Ramos (cell line): ENCODE data around the gene CLASP2.
"Not testable (repeated sequence)": the region's sequence is repeated elsewhere in the genome, so short reads cannot be mapped to it uniquely, and the experiment has no call there.

Experiments used
- in situ Hi-C: fragments of 300-500 bp; cut with MboI; formaldehyde crosslinking; loops from one replicate; pipeline ENCODE4 v1.14.3; 2022; ENCODE audit warnings: low sequenced_read_pairs; ENCODE audit not compliant: unreplicated experiment

Gene CLASP2

DNA sequence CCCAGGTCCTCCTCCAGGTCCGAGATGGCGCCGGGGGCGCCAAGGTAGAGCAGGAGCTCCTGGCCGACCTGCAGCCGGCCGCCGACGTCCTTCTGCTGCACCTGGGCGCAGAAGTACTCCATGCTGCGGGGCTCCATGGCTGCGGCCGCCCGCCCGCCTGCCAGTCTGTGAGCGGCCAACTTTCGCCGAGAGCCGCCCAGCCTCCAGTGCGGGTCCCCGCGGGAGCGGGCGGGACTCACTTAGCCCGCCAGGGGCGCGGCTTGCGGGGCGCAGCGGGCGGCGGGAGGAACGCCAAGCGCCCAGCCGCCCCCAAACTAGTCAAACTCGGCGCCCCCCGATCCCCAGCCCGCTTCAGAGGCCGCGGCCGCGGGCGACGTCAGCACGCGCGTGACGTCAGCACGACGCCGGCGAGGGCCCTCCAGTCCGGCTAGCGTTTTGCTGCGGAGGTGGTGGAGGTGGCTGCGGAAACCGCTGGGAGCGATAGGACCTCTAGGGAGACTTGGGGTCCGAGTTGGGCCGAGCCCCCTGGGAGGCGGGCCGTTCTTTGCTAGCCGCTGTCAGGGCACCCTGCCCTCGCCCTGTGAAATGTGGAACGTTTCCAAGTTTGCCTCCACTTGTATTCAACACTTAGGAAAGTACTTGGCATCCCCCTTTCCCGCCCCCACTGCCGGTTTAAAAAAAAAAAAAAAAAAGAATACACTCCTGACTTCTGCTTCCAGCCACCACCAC lies at the start of gene CLASP2:
Gene CLASP2, minus strand, starts transcription at position 389 of the 729 bp plus-strand sequence. Its CDS starts 252 bp downstream, at position 137.
- in situ Hi-C loops: no loop called here

DNA sequence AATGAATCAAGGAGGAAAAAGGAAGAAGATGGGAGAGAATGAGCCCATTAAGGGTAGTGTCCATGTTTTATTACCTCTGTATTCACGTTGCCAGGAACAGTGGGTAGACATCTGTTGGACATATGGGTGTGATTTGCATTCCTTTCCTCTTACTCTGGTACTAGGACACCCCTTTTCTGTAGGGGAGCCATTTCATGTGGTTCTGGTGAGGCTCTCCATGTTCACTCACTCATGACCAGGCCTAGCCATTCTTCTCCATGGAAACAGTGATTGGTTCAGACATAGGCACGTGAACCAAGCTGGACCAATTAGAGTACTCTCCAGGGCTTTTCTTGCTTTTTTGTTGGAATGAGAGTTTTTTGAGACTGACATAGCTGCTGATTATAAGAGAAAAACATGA lies 40.8 kb upstream of the CLASP2 start:
- in situ Hi-C loops: no loop called here

DNA sequence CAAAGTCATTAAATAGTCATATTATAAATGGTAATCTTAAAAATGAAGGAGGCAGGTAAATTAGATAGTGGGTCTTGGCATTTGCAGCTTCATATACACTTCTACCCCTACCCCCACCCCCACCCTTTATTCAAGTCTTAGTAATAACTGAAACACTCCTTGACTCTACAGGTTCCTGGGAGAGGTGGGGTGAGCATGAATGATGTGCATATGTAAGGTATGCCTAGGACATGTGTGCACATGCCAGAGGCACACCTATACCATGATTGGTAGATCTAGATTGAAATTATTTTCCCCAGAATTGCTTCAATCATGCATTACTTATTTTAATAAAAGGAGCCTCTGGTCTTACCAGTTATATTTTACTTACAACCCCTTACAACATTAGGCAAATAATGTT lies 40.2 kb upstream of the CLASP2 start:
- in situ Hi-C loops: no loop called here

DNA sequence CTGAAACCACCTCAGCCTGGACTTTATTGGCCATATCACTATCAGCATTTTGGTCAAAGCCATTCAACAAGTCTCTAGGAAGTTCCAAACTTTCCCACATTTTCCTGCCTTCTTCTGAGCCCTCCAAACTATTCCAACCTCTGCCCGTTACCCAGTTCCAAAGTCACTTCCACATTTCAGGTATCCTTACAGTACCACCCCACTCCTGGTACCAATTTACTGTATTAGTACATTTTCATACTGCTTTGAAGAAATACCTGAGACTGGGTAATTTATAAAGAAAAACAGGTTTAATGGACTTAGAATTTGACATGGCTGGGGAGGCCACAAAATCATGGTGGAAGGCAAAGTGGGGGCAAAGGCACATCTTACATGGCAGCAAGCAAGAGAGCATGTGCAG lies 36.3 kb upstream of the CLASP2 start:
- in situ Hi-C loops: not testable (repeated sequence)

DNA sequence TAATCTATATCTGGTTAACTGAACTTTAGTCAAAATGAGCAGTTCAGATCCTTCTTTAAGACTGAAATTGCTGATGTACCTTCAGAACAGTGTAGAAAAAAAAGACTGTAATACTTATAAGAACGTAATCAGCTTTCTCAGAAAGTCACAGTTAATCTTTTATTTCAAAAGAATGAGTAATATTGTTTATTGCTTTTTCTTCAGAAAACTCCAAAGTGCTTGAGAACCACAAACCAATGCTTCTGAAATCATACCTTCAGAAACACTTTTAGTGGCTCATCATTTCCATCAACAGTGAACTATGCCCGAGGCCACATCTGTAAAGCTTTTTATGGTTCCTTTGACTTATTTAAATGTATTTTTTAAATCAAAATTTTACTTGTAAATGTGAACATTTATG lies 33.3 kb upstream of the CLASP2 start:
- in situ Hi-C loops: no loop called here

DNA sequence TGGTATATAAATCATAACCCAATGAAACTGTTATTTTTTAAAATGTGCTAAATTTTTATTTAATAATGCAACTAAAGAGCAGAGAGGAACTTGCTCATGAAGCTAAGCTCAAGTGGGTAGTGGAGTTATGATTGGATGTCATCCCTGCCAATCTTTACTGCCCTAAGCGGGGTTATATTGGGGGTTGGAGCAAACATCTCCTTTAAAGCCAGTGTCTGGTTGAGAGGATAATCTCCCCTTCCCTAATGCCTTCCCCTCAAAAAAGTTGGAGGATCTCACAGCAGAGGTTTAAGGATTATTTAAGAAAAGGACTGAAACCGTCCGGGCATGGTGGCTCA lies 32.1 kb upstream of the CLASP2 start:
- in situ Hi-C loops: no loop called here

DNA sequence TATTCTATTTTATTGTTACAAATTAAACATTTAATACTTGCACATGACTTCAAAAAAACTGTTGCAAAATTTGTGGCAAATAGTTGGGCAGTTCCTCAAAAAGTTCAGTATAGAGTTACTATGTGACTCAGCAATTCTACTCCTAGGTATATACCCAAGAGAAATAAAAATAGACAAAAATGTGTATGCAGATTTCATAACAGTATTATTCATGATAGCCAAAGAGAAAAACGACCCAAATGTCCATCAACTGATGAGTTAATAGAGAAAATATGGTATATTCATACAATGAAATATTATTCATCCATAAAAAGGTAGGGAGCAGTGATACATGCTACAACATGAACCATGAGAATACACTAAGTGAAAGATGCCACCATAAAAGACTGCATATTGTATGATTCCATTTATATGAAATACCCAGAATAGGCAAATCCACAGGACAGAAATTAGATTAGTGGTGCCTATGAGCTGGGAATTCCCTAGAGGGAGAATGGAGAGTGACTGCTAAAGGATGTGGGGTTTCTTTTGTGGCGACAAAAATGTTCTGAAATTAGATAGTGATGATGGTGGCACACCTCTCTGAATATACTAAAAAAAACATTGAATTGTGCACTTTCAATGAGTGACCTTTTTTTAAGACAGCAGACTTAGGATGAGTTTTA lies 31.6 kb upstream of the CLASP2 start:
- in situ Hi-C loops: no loop called here

DNA sequence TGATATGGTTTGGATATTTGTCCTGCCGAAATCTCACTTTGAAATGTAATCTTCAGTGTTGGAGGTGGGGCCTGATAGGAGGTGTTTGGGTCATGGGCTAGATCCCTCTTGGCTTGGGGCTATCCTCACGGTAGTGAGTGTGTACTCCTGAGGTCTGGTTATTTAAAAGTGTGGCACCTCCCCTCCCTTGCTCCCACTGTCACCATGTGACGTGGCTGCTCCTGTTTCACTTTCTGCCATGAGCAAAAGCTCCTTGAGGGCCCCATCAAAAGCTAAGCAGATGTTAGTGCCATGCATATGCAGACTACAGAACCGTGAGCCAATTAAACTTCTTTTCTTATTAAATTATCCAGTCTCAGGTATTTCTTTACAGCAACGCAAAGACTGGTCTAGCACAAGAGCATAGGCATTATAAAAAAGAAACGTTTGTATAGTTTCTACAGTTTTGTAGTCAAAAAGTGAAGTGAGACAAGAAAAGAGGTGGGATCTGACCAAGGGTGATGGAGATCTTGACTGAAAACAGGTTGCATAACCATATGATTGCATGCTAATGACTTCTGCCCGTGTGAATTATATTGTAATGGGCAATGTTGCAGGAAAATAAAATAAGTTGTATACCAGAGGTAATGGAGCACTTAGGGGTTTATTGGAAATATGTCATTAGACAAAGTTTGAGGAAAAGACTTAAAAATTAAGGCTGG lies 28.5 kb upstream of the CLASP2 start:
- in situ Hi-C loops: no loop called here

DNA sequence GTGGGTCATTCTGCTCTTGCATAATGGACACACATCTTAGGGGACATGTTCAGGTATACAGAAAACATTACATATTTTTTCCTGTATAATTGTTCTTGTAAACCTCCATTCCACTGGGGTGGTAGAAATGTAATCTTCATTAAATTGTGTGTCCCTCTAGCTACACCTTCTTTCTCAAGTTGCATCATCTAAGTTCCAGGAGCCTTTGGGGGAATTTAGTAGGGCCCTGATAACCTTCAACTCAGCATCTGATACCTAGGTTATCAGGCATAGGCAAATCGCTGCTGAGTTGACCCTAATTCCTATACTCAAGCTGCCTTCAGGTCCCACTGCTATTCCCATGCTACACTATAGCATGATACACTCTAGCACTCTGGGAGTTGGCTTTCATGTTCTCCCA lies 19.1 kb upstream of the CLASP2 start:
- in situ Hi-C loops: no loop called here

DNA sequence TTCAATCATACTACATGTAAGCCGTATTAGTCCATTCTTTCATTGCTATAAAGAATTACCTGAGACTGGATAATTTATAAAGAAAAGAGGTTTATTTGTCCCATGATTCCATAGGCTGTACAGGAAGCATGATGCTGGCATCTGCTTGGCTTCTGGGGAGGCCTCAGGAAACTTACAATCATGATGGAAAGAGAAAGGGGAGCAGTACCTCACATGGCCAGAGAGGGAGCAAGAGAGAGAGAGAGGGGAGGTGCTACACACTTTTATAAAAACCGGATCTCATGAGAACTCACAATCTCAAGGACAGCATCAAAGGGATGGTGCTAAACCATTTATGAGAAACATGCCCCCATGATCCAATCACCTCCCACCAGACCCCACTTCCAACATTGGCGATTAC lies 14.3 kb upstream of the CLASP2 start:
- in situ Hi-C loops: no loop called here

DNA sequence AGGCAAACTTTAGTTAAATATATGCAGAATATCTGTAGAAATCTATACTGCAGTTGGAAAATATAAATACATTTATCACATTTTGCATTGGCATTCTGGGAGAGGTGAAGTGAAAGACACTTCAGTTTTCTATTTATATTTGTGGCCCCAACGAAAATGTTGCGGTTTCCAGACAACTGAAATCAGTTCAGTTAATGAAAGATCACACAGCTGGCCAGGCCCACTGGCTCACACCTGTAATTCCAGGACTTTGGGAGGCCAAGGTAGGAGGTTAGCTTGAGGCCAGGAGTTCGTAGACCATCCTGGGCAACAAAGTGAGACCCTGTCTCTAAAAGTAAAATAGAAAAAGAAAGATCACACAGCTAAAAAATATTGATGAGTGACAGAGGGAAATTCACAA lies 11.9 kb upstream of the CLASP2 start:
- in situ Hi-C loops: no loop called here

DNA sequence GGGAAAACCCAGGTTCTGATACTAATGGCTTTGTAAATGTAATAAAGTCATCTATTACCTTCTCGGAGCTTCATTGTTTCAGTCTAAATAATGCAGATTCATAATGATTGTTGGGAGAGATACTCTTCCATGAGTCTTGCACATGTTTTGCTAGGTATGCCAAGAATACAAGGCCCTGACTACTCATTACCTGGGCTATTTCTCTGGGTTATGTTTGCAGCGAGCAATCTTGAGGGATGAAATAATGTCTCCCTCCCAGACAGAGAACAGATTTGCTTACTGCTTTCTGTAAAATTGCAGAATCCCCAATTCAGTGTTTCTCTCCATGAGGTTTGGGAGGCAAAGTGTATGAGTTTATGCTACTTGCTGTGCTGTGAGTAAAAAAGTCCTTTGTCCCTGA lies 6.2 kb upstream of the CLASP2 start:
- in situ Hi-C loops: no loop called here

DNA sequence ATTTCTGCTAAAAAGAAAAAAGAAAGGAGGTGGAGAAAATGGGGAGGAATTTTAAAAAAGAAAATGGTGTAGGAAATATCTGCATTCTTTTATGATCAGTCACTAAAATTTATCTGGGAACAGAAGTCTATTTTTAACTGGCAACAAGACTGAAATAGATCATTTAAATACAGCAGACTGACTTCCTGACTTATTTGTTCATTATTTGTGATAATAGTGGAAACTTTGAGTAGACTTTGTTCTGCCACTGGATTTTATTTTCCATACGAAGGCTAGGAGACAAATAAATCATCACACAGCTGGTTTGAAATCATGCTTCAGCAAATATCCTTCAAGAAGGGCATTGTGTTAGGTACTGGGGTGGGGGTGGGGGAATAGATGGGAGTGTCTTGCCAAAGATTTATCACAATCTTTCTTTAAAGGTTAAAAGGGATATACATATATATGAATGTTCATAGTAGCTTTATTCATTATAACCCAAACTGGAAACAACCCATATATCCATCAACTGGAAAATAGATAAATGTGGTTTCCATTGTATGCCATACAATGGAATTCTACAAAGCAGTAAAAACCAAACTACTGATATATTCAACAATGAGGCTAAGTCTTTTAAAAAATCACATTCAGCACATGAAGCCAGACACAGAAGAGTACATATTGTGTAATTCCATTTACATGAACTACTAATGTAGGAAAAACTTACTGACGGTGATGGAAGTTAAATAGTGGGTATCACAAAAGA lies 4.7 kb upstream of the CLASP2 start:
- in situ Hi-C loops: no loop called here

DNA sequence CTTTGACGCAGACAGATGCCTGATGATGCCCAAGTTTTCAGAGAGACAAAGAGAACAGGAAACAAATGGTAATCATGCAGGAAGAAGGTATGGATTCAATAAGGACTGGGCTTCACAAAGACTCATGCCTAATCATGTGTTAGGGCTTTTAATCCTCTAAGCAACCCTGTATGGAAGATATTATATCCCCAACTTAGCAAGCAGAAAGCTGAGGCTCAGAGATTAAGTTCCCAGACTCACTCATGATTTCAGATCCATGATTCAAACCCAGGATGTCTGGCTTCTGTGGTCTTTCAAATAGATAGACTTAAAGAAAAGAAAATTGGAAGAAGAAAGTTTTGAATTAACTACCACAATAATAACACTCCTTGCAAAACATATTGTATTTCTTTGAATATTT lies 4.1 kb upstream of the CLASP2 start:
- in situ Hi-C loops: no loop called here

DNA sequence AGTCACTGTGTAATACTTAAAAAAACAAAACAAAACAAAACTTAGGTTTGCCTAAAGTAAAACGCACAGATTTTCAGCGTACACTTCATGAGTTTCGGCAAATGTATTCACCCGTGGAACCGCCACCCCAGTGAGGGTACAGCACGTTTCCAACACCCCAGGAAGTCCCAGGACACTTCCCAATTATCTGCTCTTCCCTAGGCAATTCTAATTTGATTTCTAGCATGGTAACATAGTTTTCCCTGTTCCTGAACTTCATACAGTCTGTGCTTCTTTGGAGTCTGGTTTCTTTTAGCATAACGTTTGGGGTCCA lies 497 bp upstream of the CLASP2 start:
- in situ Hi-C loops: no loop called here

DNA sequence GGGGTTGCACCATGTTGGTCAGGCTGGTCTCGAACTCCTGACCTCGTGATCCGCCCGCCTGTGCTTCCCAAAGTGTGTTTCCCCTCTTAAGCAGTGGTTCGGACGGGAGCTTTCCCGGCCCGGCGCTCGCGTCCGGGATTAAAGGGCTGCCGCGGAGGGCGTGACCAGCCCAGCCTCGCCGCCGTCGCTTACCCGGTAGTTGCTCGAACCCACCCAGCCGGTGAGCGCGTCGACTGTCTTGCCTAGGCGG lies 513 bp downstream of the CLASP2 start:
- in situ Hi-C loops: no loop called here

DNA sequence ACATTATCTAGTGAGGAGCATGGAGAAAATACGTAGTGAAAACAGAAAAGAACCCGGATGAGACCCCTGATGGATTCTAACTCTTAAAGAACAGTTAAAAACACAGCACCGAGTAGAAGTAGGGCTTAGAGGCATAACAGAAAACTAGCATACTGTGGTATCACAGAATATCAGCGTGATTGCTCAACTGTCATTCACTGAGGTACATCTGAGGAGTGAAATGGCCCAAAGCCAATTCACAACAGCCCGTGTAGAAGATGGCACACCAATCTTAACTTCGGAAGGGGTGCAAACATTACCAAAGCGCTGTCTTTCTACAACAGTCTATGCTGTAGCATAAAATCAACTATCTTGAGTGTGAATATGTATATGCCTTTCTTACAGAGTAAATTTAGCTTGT lies 1.8 kb downstream of the CLASP2 start:
- in situ Hi-C loops: no loop called here

DNA sequence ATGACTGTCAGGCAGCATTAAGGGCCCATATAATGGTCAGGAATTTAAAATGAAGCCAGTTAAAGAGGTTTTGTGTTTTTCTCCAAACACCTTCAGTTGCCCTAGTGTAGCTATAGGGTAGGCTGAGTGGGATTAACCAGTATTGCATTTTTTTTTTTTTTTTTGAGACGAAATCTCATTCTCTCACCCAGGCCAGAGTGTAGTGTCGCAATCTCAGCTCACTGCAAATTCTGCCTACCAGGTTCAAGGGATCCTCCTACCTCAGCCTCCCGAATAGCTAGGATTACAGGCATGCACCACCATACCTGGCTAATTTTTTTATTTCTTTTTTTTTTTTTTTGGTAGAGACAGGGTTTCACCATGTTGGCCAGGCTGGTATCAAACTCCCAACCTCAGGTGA lies 7.0 kb downstream of the CLASP2 start:
- in situ Hi-C loops: no loop called here

DNA sequence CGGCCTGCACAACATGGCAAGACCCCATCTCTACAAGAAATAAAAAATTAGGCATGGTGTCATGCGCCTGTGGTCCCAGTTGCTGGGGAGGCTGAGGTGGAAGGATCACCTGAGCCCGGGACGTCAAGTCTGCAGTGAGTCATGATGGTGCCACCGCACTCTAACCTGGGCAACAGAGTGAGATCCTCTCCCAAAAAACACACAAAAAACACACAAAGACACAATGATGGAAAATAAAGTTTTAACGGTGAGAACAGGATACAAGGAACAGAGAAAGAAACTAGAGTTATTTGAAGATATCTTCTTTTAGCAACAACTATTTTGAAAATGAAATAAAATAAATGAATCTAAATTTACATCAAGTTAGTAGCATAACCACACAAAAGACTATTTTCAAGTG lies 12.0 kb downstream of the CLASP2 start:
- in situ Hi-C loops: no loop called here

DNA sequence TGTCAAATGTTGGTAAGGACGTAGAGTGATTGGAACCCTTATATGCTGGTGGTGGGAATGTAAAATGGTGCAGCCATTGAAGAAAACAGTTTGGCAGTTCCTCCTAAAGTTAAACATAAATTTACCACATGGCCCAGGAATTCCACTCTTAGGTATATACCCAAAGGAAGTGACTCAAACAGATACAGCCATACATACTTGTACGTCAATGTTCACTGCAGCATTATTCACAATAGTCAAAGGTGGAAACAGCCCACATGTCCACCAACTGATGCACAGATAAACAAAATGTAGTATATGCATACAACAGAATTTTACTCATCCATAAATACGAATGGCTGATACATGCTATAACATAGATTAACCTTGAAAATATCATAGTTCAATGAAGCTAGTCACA lies 13.2 kb downstream of the CLASP2 start:
- in situ Hi-C loops: no loop called here

DNA sequence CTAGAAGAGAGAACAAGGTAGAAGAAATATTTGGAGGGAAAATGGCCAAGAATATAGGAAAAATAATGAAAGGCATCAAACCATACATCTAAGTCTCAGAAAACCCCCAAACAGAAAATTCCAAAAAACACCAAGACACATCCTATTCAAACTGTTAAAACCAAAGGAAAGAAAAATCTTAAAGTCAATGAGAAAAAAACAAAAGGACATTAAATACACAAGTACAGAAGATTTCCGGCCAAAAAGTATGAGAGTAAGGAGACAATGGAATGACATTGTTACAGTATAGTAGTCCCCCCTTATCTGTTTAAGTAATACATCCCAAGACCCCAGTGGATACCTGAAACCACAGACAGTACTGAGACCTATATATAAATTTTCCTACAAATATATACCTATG lies 18.8 kb downstream of the CLASP2 start:
- in situ Hi-C loops: no loop called here
